GM12878 (cell line): Measurements from ENCODE around the gene SPDYC.

Experiments
- BRCA1 ChIP-seq: IDR thresholded peaks from 2 replicates; pipeline ENCODE4 v1.6.1; 2011; ENCODE audit warnings: low read depth, low read length, improper control_type of control experiment
- ESRRA ChIP-seq: IDR thresholded peaks from 2 replicates; pipeline ENCODE4 v1.6.1; 2012; ENCODE audit warnings: mild to moderate bottlenecking, low read length, improper control_type of control experiment
- ETV6 ChIP-seq, 2 experiments: fragments of 450-650 bp in 1 of 2; IDR thresholded peaks in 1 of 2; conservative IDR thresholded peaks in 1 of 2; 2 replicates each; pipeline ENCODE4 v1.6.1; 2014; ENCODE audit warnings: antibody characterized with exemption in 1 of 2, borderline replicate concordance in 1 of 2, low read depth in 1 of 2, mild to moderate bottlenecking in 1 of 2, moderate library complexity in 1 of 2
- EZH2 ChIP-seq: IDR thresholded peaks from 2 replicates; pipeline ENCODE4 v1.6.1; 2012; ENCODE audit warnings: low read depth, mild to moderate bottlenecking, control low read depth, inconsistent platforms, low read length, borderline replicate concordance; ENCODE audit not compliant: control insufficient read depth
- KLF5 ChIP-seq: fragments of 450-650 bp; IDR thresholded peaks from 2 replicates; pipeline ENCODE4 v1.6.1; 2014; ENCODE audit warnings: mild to moderate bottlenecking; ENCODE audit not compliant: partially characterized antibody
- RFX5 ChIP-seq: IDR thresholded peaks from 2 replicates; pipeline ENCODE4 v1.6.1; 2011; ENCODE audit warnings: low read depth, low read length, improper control_type of control experiment
- SMARCA5 ChIP-seq: fragments of 450-650 bp; IDR thresholded peaks from 2 replicates; pipeline ENCODE4 v1.6.1; 2017; ENCODE audit warnings: mild to moderate bottlenecking
- TF ChIP-seq, protein P1 (sequence below): fragments of 450-650 bp; IDR thresholded peaks from 2 replicates; pipeline ENCODE4 v1.6.1; 2017; ENCODE audit warnings: mild to moderate bottlenecking

GRCh38 chr11:65126624-65127274 lies 43.3 kb upstream of the SPDYC start:
- no peak for TF ChIP-seq ESRRA
- no peak for TF ChIP-seq EZH2
- no peak for TF ChIP-seq ETV6 (conservative IDR thresholded peaks at IDR 0.05 in 1 of 2, IDR thresholded peaks at IDR 0.05 in 1 of 2; ENCODE audit: borderline replicate concordance in 1 of 2, low read depth in 1 of 2)
- TF ChIP-seq, protein P1, sequence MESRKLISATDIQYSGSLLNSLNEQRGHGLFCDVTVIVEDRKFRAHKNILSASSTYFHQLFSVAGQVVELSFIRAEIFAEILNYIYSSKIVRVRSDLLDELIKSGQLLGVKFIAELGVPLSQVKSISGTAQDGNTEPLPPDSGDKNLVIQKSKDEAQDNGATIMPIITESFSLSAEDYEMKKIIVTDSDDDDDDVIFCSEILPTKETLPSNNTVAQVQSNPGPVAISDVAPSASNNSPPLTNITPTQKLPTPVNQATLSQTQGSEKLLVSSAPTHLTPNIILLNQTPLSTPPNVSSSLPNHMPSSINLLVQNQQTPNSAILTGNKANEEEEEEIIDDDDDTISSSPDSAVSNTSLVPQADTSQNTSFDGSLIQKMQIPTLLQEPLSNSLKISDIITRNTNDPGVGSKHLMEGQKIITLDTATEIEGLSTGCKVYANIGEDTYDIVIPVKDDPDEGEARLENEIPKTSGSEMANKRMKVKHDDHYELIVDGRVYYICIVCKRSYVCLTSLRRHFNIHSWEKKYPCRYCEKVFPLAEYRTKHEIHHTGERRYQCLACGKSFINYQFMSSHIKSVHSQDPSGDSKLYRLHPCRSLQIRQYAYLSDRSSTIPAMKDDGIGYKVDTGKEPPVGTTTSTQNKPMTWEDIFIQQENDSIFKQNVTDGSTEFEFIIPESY = no peak
- no peak for TF ChIP-seq SMARCA5
- TF ChIP-seq BRCA1 = no peak
- no peak for TF ChIP-seq KLF5
- no peak for TF ChIP-seq RFX5
